ENCODE results near the gene CAPN1. TPM values are rescaled to one million over a fixed set of nuclear protein-coding genes. Genes with fewer than 3 reads are reported as not detected.

CAPN1 gene
- total RNA-seq, 1 experiment from 2014 or later: 256 TPM

GRCh38 chr11:65219930-65220213 lies 38.1 kb downstream of the CAPN1 start:
- POLR2A ChIA-PET: no interaction called here
- CTCF ChIA-PET: interaction anchor here (0.6 kb wide), 1 partner anchor 30 kb away, joined by 6 read pairs; no protein-coding TSS in a partner anchor
- no TSS peak for BruUV-seq (replicated peaks)

GRCh38 chr11:65221026-65221425 lies 39.3 kb downstream of the CAPN1 start:
- no peak overlapping the region for H3K27ac ChIP-seq (ENCODE audit: low read length)

More at GRCh38 chr11:65219930-65220213, 38.1 kb downstream of the CAPN1 start:
- no peaks in the 10 kb centered on the region for H3K9me3 ChIP-seq (ENCODE audit: control insufficient read depth, insufficient read depth, low read depth, low read length)
- H3K27ac ChIP-seq (ENCODE audit: low read length): no peak overlapping the region
- TF ChIP-seq POLR2AphosphoS5 (IDR thresholded peaks at IDR 0.05; ENCODE audit: low read depth, low read length) (no peak), SIN3A (IDR thresholded peaks at IDR 0.05; ENCODE audit: borderline replicate concordance, insufficient read depth, low read depth, low read length) (no peak), CTCF (IDR thresholded peaks at IDR 0.05) (no peak), REST (IDR thresholded peaks at IDR 0.05; ENCODE audit: insufficient read depth in 1 of 2, low read depth in 2 of 2, low read length in 1 of 2) (no peak), TCF7L2 (IDR thresholded peaks at IDR 0.05; ENCODE audit: low read depth, low read length) (no peak)
- no peak overlapping the region for H3K4me3 ChIP-seq (ENCODE audit: low read depth in 2 of 2, low read length in 2 of 2)
- no peak for DNase-seq (ENCODE audit: low read depth, low spot score)
- ATAC-seq: no peak
- no peaks in the 10 kb centered on the region for H3K36me3 ChIP-seq (ENCODE audit: control insufficient read depth, insufficient read depth, low read length)
- no peaks in the 10 kb centered on the region for H3K4me1 ChIP-seq (ENCODE audit: control insufficient read depth, insufficient read depth, low read length)
- no peaks in the 10 kb centered on the region for H3K27me3 ChIP-seq (ENCODE audit: control insufficient read depth, insufficient read depth, low read length)
- intact Hi-C loops (cut with micrococcal nuclease; ENCODE audit: unreplicated experiment) (loop anchor here (10.0 kb wide), 1 partner anchor 95 kb away; the partner anchor contains the start of gene CDC42EP2), in situ Hi-C loops (cut with HindIII; ENCODE audit: low pct_unique_long_range_greater_than_20kb, low sequenced_read_pairs) (no loop called here)

More at GRCh38 chr11:65221026-65221425, 39.3 kb downstream of the CAPN1 start:
- POLR2A ChIA-PET: no interaction called here
- no peaks in the 10 kb centered on the region for H3K27me3 ChIP-seq (ENCODE audit: control insufficient read depth, insufficient read depth, low read length)
- in situ Hi-C loops (cut with HindIII; ENCODE audit: low pct_unique_long_range_greater_than_20kb, low sequenced_read_pairs) (no loop called here), intact Hi-C loops (cut with micrococcal nuclease; ENCODE audit: unreplicated experiment) (loop anchor here (10.0 kb wide), 1 partner anchor 94 kb away; the partner anchor contains the start of gene CDC42EP2)
- TF ChIP-seq TCF7L2 (IDR thresholded peaks at IDR 0.05; ENCODE audit: low read depth, low read length) (no peak), CTCF (IDR thresholded peaks at IDR 0.05) (no peak), SIN3A (IDR thresholded peaks at IDR 0.05; ENCODE audit: borderline replicate concordance, insufficient read depth, low read depth, low read length) (no peak), POLR2AphosphoS5 (IDR thresholded peaks at IDR 0.05; ENCODE audit: low read depth, low read length) (no peak), REST (IDR thresholded peaks at IDR 0.05; ENCODE audit: insufficient read depth in 1 of 2, low read depth in 2 of 2, low read length in 1 of 2) (no peak)
- BruUV-seq (replicated peaks): no TSS peak
- no peaks in the 10 kb centered on the region for H3K9me3 ChIP-seq (ENCODE audit: control insufficient read depth, insufficient read depth, low read depth, low read length)
- ATAC-seq (no peak), DNase-seq (ENCODE audit: low read depth, low spot score) (no peak)
- H3K4me3 ChIP-seq (ENCODE audit: low read depth in 2 of 2, low read length in 2 of 2): no peak overlapping the region
- H3K36me3 ChIP-seq (ENCODE audit: control insufficient read depth, insufficient read depth, low read length): no peaks in the 10 kb centered on the region
- CTCF ChIA-PET: no interaction called here
- H3K4me1 ChIP-seq (ENCODE audit: control insufficient read depth, insufficient read depth, low read length): peaks cover 5% of the 10 kb centered on the region

Measured in Panc1 (cell line).